IMR-90 (cell line): ENCODE results near the gene YPEL3. TPM values are rescaled to one million over a fixed set of nuclear protein-coding genes. Genes with fewer than 3 reads are reported as not detected.

ENCODE experiments used
- ATAC-seq: fragments of 200-7000 bp; cut with Tn5 transposase; 2 replicates; pipeline ENCODE4 v1.9.1; 2020; ENCODE audit warnings: low read depth, mild to moderate bottlenecking, moderate library complexity
- BruUV-seq: library from RNA; stranded (reverse); fragments of 400-500 nt; replicated peaks from 2 replicates; lab custom pipeline; 2021; lab: Mats Ljungman, UMichigan
- CTCF ChIA-PET: fragments of 300-600 bp; formaldehyde crosslinking; extraction: SDS; loops from one replicate; lab custom pipeline; 2021; ENCODE audit warnings: antibody characterized with exemption; lab: Yijun Ruan, JAX
- POLR2A ChIA-PET: fragments of 300-600 bp; sonication (Branson Sonifier 250); formaldehyde crosslinking; loops from one replicate; lab custom pipeline; 2022; ENCODE audit warnings: antibody characterized with exemption; ENCODE audit not compliant: unreplicated experiment; lab: Charles Lee
- DNase-seq: peaks from one replicate; pipeline ENCODE4 v3.0.0; 2013
- H2AFZ ChIP-seq: replicated peaks from 2 replicates; pipeline ENCODE3; 2013; ENCODE audit warnings: low read length, mild to moderate bottlenecking; ENCODE audit not compliant: poor library complexity
- H2AK5ac ChIP-seq: 2 replicates; pipeline ENCODE4 v1.6.1; 2013; ENCODE audit warnings: low read depth, low read length, inconsistent platforms
- H2AK9ac ChIP-seq: replicated peaks from 2 replicates; pipeline ENCODE3; 2013; ENCODE audit warnings: mild to moderate bottlenecking, low read depth, low read length, moderate library complexity; ENCODE audit not compliant: poor library complexity
- H2BK120ac ChIP-seq: 2 replicates; pipeline ENCODE4 v1.6.1; 2013; ENCODE audit warnings: low read depth, low read length, inconsistent platforms
- H2BK15ac ChIP-seq: 3 replicates; pipeline ENCODE4 v1.6.1; 2013; ENCODE audit warnings: low read depth, low read length, inconsistent platforms
- H2BK20ac ChIP-seq: 2 replicates; pipeline ENCODE4 v1.6.1; 2013; ENCODE audit warnings: low read depth, mild to moderate bottlenecking, inconsistent platforms, low read length, moderate library complexity
- H2BK5ac ChIP-seq: 2 replicates; pipeline ENCODE4 v1.6.1; 2013; ENCODE audit warnings: mild to moderate bottlenecking, low read depth, low read length, inconsistent platforms; ENCODE audit not compliant: poor library complexity, severe bottlenecking
- H3K14ac ChIP-seq: replicated peaks from 2 replicates; pipeline ENCODE4 v1.6.1; 2013; ENCODE audit warnings: low read depth, low read length, inconsistent platforms
- H3K18ac ChIP-seq: 2 replicates; pipeline ENCODE4 v1.6.1; 2013; ENCODE audit warnings: low read depth, low read length, control low read depth
- H3K23ac ChIP-seq: 2 replicates; pipeline ENCODE4 v1.6.1; 2013; ENCODE audit warnings: low read depth, low read length, inconsistent platforms
- H3K27ac ChIP-seq: 2 replicates; pipeline ENCODE4 v1.5.1; 2013; ENCODE audit warnings: mild to moderate bottlenecking, control low read depth, low read length; ENCODE audit not compliant: insufficient read depth
- H3K27me3 ChIP-seq: 2 replicates; pipeline ENCODE4 v1.6.1; 2013; ENCODE audit warnings: low read length; ENCODE audit not compliant: control insufficient read depth, insufficient read depth
- H3K36me3 ChIP-seq: 2 replicates; pipeline ENCODE4 v1.6.1; 2013; ENCODE audit warnings: low read length, mixed read lengths; ENCODE audit not compliant: control insufficient read depth, insufficient read depth
- H3K4ac ChIP-seq: 2 replicates; pipeline ENCODE4 v1.6.1; 2013; ENCODE audit warnings: low read depth, low read length, inconsistent platforms
- H3K4me1 ChIP-seq: 2 replicates; pipeline ENCODE4 v1.6.1; 2013; ENCODE audit warnings: low read length, mixed read lengths; ENCODE audit not compliant: control insufficient read depth, insufficient read depth
- H3K4me2 ChIP-seq: 2 replicates; pipeline ENCODE4 v1.6.1; 2013; ENCODE audit warnings: low read depth, mild to moderate bottlenecking, control low read depth, low read length, moderate library complexity
- H3K4me3 ChIP-seq: 2 replicates; pipeline ENCODE4 v1.5.1; 2013; ENCODE audit warnings: low read depth, mild to moderate bottlenecking, control low read depth, low read length, moderate library complexity; ENCODE audit not compliant: insufficient read depth
- H3K56ac ChIP-seq: 2 replicates; pipeline ENCODE4 v1.6.1; 2013; ENCODE audit warnings: low read length, inconsistent platforms; ENCODE audit not compliant: insufficient read depth; ENCODE audit errors: extremely low read depth
- H3K79me1 ChIP-seq, 2 experiments: 2 replicates each; pipeline ENCODE4 v1.6.1; 2013; ENCODE audit warnings: low read length in 2 of 2, inconsistent platforms in 1 of 2, low read depth in 1 of 2
- H3K9ac ChIP-seq: 2 replicates; pipeline ENCODE4 v1.6.1; 2013; ENCODE audit warnings: low read depth, low read length, control low read depth
- H3K9me1 ChIP-seq: 2 replicates; pipeline ENCODE4 v1.6.1; 2013; ENCODE audit warnings: low read length, inconsistent platforms; ENCODE audit not compliant: insufficient read depth
- H3K9me3 ChIP-seq: 2 replicates; pipeline ENCODE4 v1.6.1; 2013; ENCODE audit warnings: low read length; ENCODE audit not compliant: control insufficient read depth, insufficient read depth
- H4K20me1 ChIP-seq: 2 replicates; pipeline ENCODE4 v1.6.1; 2013; ENCODE audit warnings: low read length, inconsistent platforms; ENCODE audit not compliant: insufficient read depth
- H4K5ac ChIP-seq: 2 replicates; pipeline ENCODE4 v1.6.1; 2013; ENCODE audit warnings: mild to moderate bottlenecking, low read depth, low read length, control low read depth
- H4K8ac ChIP-seq, 2 experiments: 2 replicates each; pipeline ENCODE4 v1.6.1; 2013; ENCODE audit warnings: low read depth in 2 of 2, low read length in 2 of 2, control low read depth in 1 of 2, inconsistent platforms in 1 of 2
- H4K91ac ChIP-seq: 2 replicates; pipeline ENCODE4 v1.6.1; 2013; ENCODE audit warnings: low read depth, low read length, inconsistent platforms; ENCODE audit not compliant: insufficient read depth
- FOS ChIP-seq: fragments of 150-350 bp; IDR thresholded peaks from 2 replicates; pipeline ENCODE4 v1.6.1; 2016; ENCODE audit warnings: low read depth, low read length
- RAD21 ChIP-seq: IDR thresholded peaks from 2 replicates; pipeline ENCODE4 v1.6.1; 2012; ENCODE audit warnings: low read length, improper control_type of control experiment
- WGBS, 2 experiments: methylation state at CpG; one replicate each; pipeline versions ENCODE4 v1.1.5 to v1.1.7; 2013; ENCODE audit warnings: missing lambda C conversion rate in 2 of 2; ENCODE audit not compliant: insufficient read length in 1 of 2; ENCODE audit errors: extremely low coverage in 2 of 2; 5-methylcytosine and 5-hydroxymethylcytosine counted together
- dilution Hi-C: fragments of 300-500 bp; cut with HindIII; formaldehyde crosslinking; loops from one replicate; pipeline ENCODE4 v1.14.3; 2018; ENCODE audit warnings: low sequenced_read_pairs; ENCODE audit not compliant: unreplicated experiment
- in situ Hi-C: fragments of 300-500 bp; cut with MboI; formaldehyde crosslinking; loops from 3 replicates; pipeline ENCODE4 v1.14.3; 2019; ENCODE audit warnings: low sequenced_read_pairs, inconsistent platforms, mixed read lengths
- intact Hi-C: fragments of 100-400 bp; cut with micrococcal nuclease; formaldehyde crosslinking; loops from 2 replicates; pipeline ENCODE4 v1.10.0; 2022
- polyA plus RNA-seq, 3 experiments: library from polyadenylated mRNA; depleted of rRNA; stranded (reverse); fragments of >200 nt; gene quantifications; 2 replicates each; pipeline ENCODE4 v1.2.3, GENCODE V29; 2012; ENCODE audit warnings: low replicate concordance in 1 of 3
- total RNA-seq: library from RNA; depleted of rRNA; stranded (reverse); fragments of >200 nt; gene quantifications from 2 replicates; pipeline ENCODE4 v1.2.3, GENCODE V29; 2012

YPEL3 gene
- total and polyA plus RNA-seq, 2 of the 4 experiments (the other 2 are of a cell fraction) = 1.1 to 25.6 TPM

DNA sequence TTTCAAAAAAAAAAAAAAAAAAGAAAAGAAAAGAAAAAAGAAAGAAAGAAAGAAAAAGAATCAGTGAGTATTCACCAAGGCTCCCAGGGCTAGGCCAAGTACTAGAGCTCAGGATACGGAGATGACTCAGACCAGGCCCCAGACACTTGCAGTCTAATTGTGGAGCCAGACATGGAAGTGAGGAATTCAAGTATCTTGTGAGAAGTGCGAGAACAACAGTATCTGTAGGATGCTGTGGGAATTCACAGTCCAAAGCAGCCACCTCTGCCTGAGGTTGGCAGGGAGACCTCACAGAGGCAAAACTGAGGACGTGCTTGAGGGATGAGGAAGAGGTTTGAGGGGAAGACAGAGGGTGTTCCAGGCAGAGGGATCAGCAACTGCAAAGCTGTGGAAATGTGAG is 44.5 kb downstream of the YPEL3 start:
- ATAC-seq = no peak; the same call in 1 of the 2 replicates
- peaks cover 2% of the 10 kb centered on the region; the same call in 1 of the 2 replicates for H3K27me3 ChIP-seq
- peak overlapping the region; percentile 55; the same call in 1 of the 2 replicates for H2BK20ac ChIP-seq
- peak overlapping the region; percentile 55 for H2BK5ac ChIP-seq
- no peak overlapping the region for H3K4me2 ChIP-seq
- peak overlapping the region; percentile 36; the same call in 1 of the 2 replicates for H3K9ac ChIP-seq
- no peak overlapping the region; the same call in 1 of the 2 replicates for H4K5ac ChIP-seq
- intact Hi-C loops = no loop called here
- peak overlapping the region; percentile 93 for H3K14ac ChIP-seq
- ChIA-PET POLR2A (interaction anchor here (0.6 kb wide), 1 partner anchor 305 kb away, joined by 5 read pairs; no protein-coding TSS in a partner anchor), CTCF (no interaction called here)
- H4K8ac ChIP-seq = peak overlapping the region; percentile 5 to 94; a peak in 3 of 4 replicates
- H3K4ac ChIP-seq = peak overlapping the region; percentile 84
- peak overlapping the region; percentile 75 for H2AK5ac ChIP-seq
- TF ChIP-seq FOS (0 out of 2 replicates have a peak, but pooled peaks have one; percentile 14), RAD21 (no peak)
- no peak overlapping the region for H3K4me3 ChIP-seq
- H3K23ac ChIP-seq = peak overlapping the region; percentile 92
- no peaks in the 10 kb centered on the region for H3K9me3 ChIP-seq
- H2AFZ ChIP-seq = peak overlapping the region; percentile 92
- in situ Hi-C loops = no loop called here
- no peak overlapping the region; the same call in 1 of the 2 replicates for H3K56ac ChIP-seq
- H3K79me1 ChIP-seq = peaks cover 6 to 42% of the 10 kb centered on the region in 2 experiments; a peak in 2 of 4 replicates
- peaks cover 14% of the 10 kb centered on the region for H3K9me1 ChIP-seq
- H3K27ac ChIP-seq = no peak overlapping the region; the same call in 1 of the 2 replicates
- dilution Hi-C loops = no loop called here
- H2BK120ac ChIP-seq = peak overlapping the region; percentile 56; the same call in 1 of the 2 replicates
- H3K18ac ChIP-seq = no peak overlapping the region
- peak overlapping the region; percentile 92; the same call in 2 of the 3 replicates for H2BK15ac ChIP-seq
- DNase-seq = peak; percentile 70
- no peaks in the 10 kb centered on the region; the same call in 1 of the 2 replicates for H4K20me1 ChIP-seq
- peak overlapping the region; percentile 50 for H4K91ac ChIP-seq
- no peaks in the 10 kb centered on the region for H3K36me3 ChIP-seq
- WGBS, 2 experiments = no CpG with 5 or more reads among the region's 3 CpGs
- peak overlapping the region; percentile 93 for H2AK9ac ChIP-seq
- BruUV-seq = no TSS peak
- peaks cover 7% of the 10 kb centered on the region for H3K4me1 ChIP-seq
